Neuron (in vitro differentiated cells): ENCODE data around the gene REPS1.

Experiments
- H2AFZ ChIP-seq: one replicate; pipeline ENCODE4 v1.6.1; 2013; ENCODE audit warnings: low read depth, mild to moderate bottlenecking, inconsistent platforms, low read length, moderate library complexity
- H3K27me3 ChIP-seq: one replicate; pipeline ENCODE4 v1.6.1; 2013; ENCODE audit warnings: low read length; ENCODE audit not compliant: insufficient read depth
- H3K36me3 ChIP-seq: one replicate; pipeline ENCODE4 v1.6.1; 2013; ENCODE audit warnings: low read length; ENCODE audit not compliant: insufficient read depth
- H3K4me1 ChIP-seq: one replicate; pipeline ENCODE4 v1.6.1; 2013; ENCODE audit warnings: low read length; ENCODE audit not compliant: insufficient read depth
- H3K4me3 ChIP-seq: 2 replicates; pipeline ENCODE4 v1.5.1; 2013; ENCODE audit warnings: mild to moderate bottlenecking, low read length, moderate library complexity
- H3K9me3 ChIP-seq: one replicate; pipeline ENCODE4 v1.6.1; 2013; ENCODE audit warnings: low read length

REPS1 gene

GRCh38 chr6:138925806-138926205 lies 62.2 kb downstream of the REPS1 start:
- Histone ChIP-seq H2AFZ (no peak overlapping the region), H3K36me3 (peaks cover 10% of the 10 kb centered on the region), H3K27me3 (no peaks in the 10 kb centered on the region), H3K4me1 (peaks cover 11% of the 10 kb centered on the region), H3K4me3 (no peak overlapping the region), H3K9me3 (no peaks in the 10 kb centered on the region)

- Histone ChIP-seq H3K4me1 (peaks cover 11% of the 10 kb centered on the region), H3K4me3 (no peak overlapping the region), H3K36me3 (peaks cover 17% of the 10 kb centered on the region), H3K27me3 (no peaks in the 10 kb centered on the region), H3K9me3 (no peaks in the 10 kb centered on the region), H2AFZ (no peak overlapping the region)
Observed at GRCh38 chr6:138923561-138923960, 64.5 kb downstream of the REPS1 start.

GRCh38 chr6:138920906-138921305 lies 67.1 kb downstream of the REPS1 start:
- Histone ChIP-seq H3K4me1 (no peaks in the 10 kb centered on the region), H3K36me3 (peaks cover 31% of the 10 kb centered on the region), H3K27me3 (no peaks in the 10 kb centered on the region), H2AFZ (no peak overlapping the region), H3K9me3 (no peaks in the 10 kb centered on the region), H3K4me3 (no peak overlapping the region)

GRCh38 chr6:138914701-138915100 lies 73.4 kb downstream of the REPS1 start:
- Histone ChIP-seq H3K9me3 (no peaks in the 10 kb centered on the region), H3K36me3 (peaks cover 77% of the 10 kb centered on the region), H3K27me3 (no peaks in the 10 kb centered on the region), H3K4me1 (no peaks in the 10 kb centered on the region), H3K4me3 (no peak overlapping the region), H2AFZ (no peak overlapping the region)

- Histone ChIP-seq H3K9me3 (no peaks in the 10 kb centered on the region), H3K36me3 (peaks cover 83% of the 10 kb centered on the region), H3K27me3 (no peaks in the 10 kb centered on the region)
Observed at GRCh38 chr6:138912308-138912707, 75.7 kb downstream of the REPS1 start.

GRCh38 chr6:138909975-138910374 lies 78.1 kb downstream of the REPS1 start:
- H3K9me3 ChIP-seq: peaks cover 2% of the 10 kb centered on the region
- no peaks in the 10 kb centered on the region for H3K4me1 ChIP-seq
- H3K36me3 ChIP-seq: peaks cover 88% of the 10 kb centered on the region

More at GRCh38 chr6:138912308-138912707, 75.7 kb downstream of the REPS1 start:
- Histone ChIP-seq H2AFZ (no peak overlapping the region), H3K4me1 (no peaks in the 10 kb centered on the region), H3K4me3 (no peak overlapping the region)

GRCh38 chr6:138909511-138909910 lies 78.5 kb downstream of the REPS1 start:
- H3K4me3 ChIP-seq: no peak overlapping the region
- no peak overlapping the region for H2AFZ ChIP-seq
- H3K9me3 ChIP-seq: peaks cover 2% of the 10 kb centered on the region
- no peaks in the 10 kb centered on the region for H3K4me1 ChIP-seq
- H3K27me3 ChIP-seq: no peaks in the 10 kb centered on the region
- H3K36me3 ChIP-seq: peaks cover 88% of the 10 kb centered on the region

More at GRCh38 chr6:138909975-138910374, 78.1 kb downstream of the REPS1 start:
- H3K4me3 ChIP-seq: no peak overlapping the region
- no peaks in the 10 kb centered on the region for H3K27me3 ChIP-seq
- H2AFZ ChIP-seq: no peak overlapping the region

GRCh38 chr6:138907167-138907566 lies 80.9 kb downstream of the REPS1 start:
- no peaks in the 10 kb centered on the region for H3K27me3 ChIP-seq
- peaks cover 87% of the 10 kb centered on the region for H3K36me3 ChIP-seq
- H2AFZ ChIP-seq: no peak overlapping the region
- no peak overlapping the region for H3K4me3 ChIP-seq
- no peaks in the 10 kb centered on the region for H3K4me1 ChIP-seq
- peaks cover 2% of the 10 kb centered on the region for H3K9me3 ChIP-seq

GRCh38 chr6:138897031-138897430 lies 91.0 kb downstream of the REPS1 start:
- no peak overlapping the region for H3K4me3 ChIP-seq
- no peak overlapping the region for H2AFZ ChIP-seq

GRCh38 chr6:138896104-138896756 lies 91.8 kb downstream of the REPS1 start:
- Histone ChIP-seq H3K36me3 (peaks cover 19% of the 10 kb centered on the region), H3K27me3 (no peaks in the 10 kb centered on the region), H3K4me1 (no peaks in the 10 kb centered on the region), H3K9me3 (no peaks in the 10 kb centered on the region), H2AFZ (no peak overlapping the region), H3K4me3 (no peak overlapping the region)

More at GRCh38 chr6:138897031-138897430, 91.0 kb downstream of the REPS1 start:
- peaks cover 26% of the 10 kb centered on the region for H3K36me3 ChIP-seq
- no peaks in the 10 kb centered on the region for H3K27me3 ChIP-seq
- no peaks in the 10 kb centered on the region for H3K4me1 ChIP-seq
- no peaks in the 10 kb centered on the region for H3K9me3 ChIP-seq

GRCh38 chr6:138891255-138891986 lies 96.6 kb downstream of the REPS1 start:
- H3K36me3 ChIP-seq: no peaks in the 10 kb centered on the region
- H3K9me3 ChIP-seq: no peaks in the 10 kb centered on the region
- no peaks in the 10 kb centered on the region for H3K4me1 ChIP-seq
- H3K4me3 ChIP-seq: no peak overlapping the region
- H3K27me3 ChIP-seq: no peaks in the 10 kb centered on the region
- no peak overlapping the region for H2AFZ ChIP-seq

GRCh38 chr6:138885156-138885819 lies 102.8 kb downstream of the REPS1 start:
- H3K4me3 ChIP-seq: no peak overlapping the region
- no peak overlapping the region for H2AFZ ChIP-seq
- H3K36me3 ChIP-seq: no peaks in the 10 kb centered on the region
- no peaks in the 10 kb centered on the region for H3K27me3 ChIP-seq
- no peaks in the 10 kb centered on the region for H3K4me1 ChIP-seq
- no peaks in the 10 kb centered on the region for H3K9me3 ChIP-seq

GRCh38 chr6:138882369-138883017 lies 105.6 kb downstream of the REPS1 start:
- Histone ChIP-seq H3K4me3 (no peak overlapping the region), H3K27me3 (no peaks in the 10 kb centered on the region), H3K9me3 (no peaks in the 10 kb centered on the region), H3K36me3 (no peaks in the 10 kb centered on the region), H3K4me1 (no peaks in the 10 kb centered on the region), H2AFZ (no peak overlapping the region)
